ENCODE measurements around the gene ZNF865. TPM values are rescaled to one million over a fixed set of nuclear protein-coding genes. Genes with fewer than 3 reads are reported as not detected.

Gene ZNF865
- total RNA-seq, 1 donor from 2014 or later: 20.3 TPM

DNA sequence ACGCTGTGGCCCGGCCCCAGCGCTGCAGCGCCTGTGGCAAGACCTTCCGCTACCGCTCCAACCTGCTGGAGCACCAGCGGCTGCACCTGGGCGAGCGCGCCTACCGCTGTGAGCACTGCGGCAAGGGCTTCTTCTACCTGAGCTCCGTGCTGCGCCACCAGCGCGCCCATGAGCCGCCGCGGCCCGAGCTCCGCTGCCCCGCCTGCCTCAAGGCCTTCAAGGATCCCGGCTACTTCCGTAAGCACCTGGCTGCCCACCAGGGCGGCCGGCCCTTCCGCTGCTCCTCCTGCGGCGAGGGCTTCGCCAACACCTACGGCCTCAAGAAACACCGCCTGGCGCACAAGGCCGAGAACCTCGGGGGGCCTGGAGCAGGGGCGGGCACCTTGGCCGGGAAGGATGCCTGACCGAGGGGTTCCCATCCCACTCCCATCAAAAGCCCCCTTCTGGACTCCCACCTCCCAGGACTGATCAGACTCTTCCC is 11.0 kb downstream of the ZNF865 start:
- no peak for DNase-seq (ENCODE audit: low read depth, low spot score)
- Mint-ChIP-seq H3K4me1 (peaks cover 4% of the 10 kb centered on the region), H3K36me3 (ENCODE audit: low read depth) (peaks cover 16% of the 10 kb centered on the region)

DNA sequence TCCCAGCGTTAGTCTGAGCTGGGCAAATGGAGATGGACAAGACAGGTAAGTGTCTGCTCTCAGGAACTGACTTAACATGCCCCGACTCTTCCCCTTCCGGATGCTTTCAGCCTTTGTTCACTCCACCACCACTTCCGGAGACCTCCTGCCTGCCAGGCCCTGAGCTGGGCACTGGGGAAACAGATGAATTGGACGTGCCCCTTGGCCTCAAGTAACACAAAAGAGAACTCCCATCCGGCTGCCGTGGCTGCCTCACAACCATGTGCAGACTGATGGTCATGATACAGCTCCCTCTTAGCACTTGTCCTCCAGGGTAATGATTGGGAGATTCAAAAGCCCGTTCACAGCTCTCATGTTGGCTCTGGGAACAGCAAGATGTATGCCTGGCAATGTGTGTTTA is 12.0 kb downstream of the ZNF865 start:
- no peaks in the 10 kb centered on the region for H3K9me3 Mint-ChIP-seq
- H3K4me3 Mint-ChIP-seq: peak overlapping the region; percentile 38
- peaks cover 4% of the 10 kb centered on the region for H3K4me1 Mint-ChIP-seq
- DNase-seq (ENCODE audit: low read depth, low spot score): no peak
- peaks cover 16% of the 10 kb centered on the region for H3K36me3 Mint-ChIP-seq (ENCODE audit: low read depth)
- TF ChIP-seq, protein P1, sequence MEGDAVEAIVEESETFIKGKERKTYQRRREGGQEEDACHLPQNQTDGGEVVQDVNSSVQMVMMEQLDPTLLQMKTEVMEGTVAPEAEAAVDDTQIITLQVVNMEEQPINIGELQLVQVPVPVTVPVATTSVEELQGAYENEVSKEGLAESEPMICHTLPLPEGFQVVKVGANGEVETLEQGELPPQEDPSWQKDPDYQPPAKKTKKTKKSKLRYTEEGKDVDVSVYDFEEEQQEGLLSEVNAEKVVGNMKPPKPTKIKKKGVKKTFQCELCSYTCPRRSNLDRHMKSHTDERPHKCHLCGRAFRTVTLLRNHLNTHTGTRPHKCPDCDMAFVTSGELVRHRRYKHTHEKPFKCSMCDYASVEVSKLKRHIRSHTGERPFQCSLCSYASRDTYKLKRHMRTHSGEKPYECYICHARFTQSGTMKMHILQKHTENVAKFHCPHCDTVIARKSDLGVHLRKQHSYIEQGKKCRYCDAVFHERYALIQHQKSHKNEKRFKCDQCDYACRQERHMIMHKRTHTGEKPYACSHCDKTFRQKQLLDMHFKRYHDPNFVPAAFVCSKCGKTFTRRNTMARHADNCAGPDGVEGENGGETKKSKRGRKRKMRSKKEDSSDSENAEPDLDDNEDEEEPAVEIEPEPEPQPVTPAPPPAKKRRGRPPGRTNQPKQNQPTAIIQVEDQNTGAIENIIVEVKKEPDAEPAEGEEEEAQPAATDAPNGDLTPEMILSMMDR (conservative IDR thresholded peaks at IDR 0.05): no peak
- no peaks in the 10 kb centered on the region for H3K27me3 Mint-ChIP-seq (ENCODE audit: low read depth)
- H3K27ac Mint-ChIP-seq (ENCODE audit: unreplicated experiment): no peak overlapping the region

More for the DNA sequence above, 11.0 kb downstream of the ZNF865 start:
- Mint-ChIP-seq H3K4me3 (no peak overlapping the region), H3K27me3 (ENCODE audit: low read depth) (no peaks in the 10 kb centered on the region), H3K9me3 (no peaks in the 10 kb centered on the region), H3K27ac (ENCODE audit: unreplicated experiment) (no peak overlapping the region)
- TF ChIP-seq, protein P1 (conservative IDR thresholded peaks at IDR 0.05): no peak

DNA sequence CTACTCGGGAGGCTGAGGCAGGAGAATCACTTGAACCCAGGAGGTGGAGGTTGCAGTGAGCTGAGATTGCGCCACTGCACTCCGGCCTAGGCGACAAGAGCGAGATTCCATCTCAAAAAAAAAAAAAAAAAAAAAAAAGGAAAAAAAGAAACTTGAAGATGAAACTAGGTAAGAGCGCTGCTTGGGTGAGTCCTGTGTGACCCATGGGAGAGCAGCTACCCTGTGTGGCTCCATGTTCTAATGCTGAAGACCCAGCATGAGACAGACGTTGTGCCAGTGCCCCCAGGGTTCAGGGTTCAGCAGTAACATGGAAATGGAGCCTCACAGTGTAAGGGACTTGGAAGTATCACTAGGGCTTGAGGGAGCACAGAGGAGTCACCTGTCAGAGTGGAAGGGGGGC is 13.0 kb downstream of the ZNF865 start:
- H3K4me3 Mint-ChIP-seq: no peak overlapping the region
- H3K4me1 Mint-ChIP-seq: peaks cover 8% of the 10 kb centered on the region
- DNase-seq (ENCODE audit: low read depth, low spot score): no peak

DNA sequence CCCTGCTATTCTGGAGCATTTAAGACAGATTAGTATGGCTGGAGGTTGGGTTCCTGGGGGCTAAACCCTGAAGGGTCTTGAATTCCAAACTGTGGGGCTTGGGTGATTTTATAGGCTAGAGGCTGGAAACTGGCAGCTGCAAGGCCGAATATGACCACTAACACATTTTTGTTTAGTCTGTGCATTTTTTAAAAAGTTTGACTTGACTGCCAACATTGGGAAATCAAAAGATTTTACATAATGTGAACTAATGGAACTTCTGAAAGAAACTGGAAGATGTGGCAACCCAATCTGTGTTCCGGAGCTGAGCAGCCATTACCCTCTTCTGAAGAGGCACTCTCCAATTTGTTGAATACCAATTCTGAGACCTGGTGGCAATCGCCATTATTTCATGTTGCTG is 13.8 kb downstream of the ZNF865 start:
- TF ChIP-seq, protein P1 (conservative IDR thresholded peaks at IDR 0.05): no peak
- Mint-ChIP-seq H3K27me3 (ENCODE audit: low read depth) (peaks cover 5% of the 10 kb centered on the region), H3K4me1 (peaks cover 16% of the 10 kb centered on the region), H3K4me3 (peak overlapping the region; percentile 13), H3K27ac (ENCODE audit: unreplicated experiment) (no peak overlapping the region), H3K9me3 (peaks cover 3% of the 10 kb centered on the region), H3K36me3 (ENCODE audit: low read depth) (peaks cover 18% of the 10 kb centered on the region)
- no peak for DNase-seq (ENCODE audit: low read depth, low spot score)

More for the DNA sequence above, 13.0 kb downstream of the ZNF865 start:
- H3K27ac Mint-ChIP-seq (ENCODE audit: unreplicated experiment): peak overlapping the region; percentile 4
- no peaks in the 10 kb centered on the region for H3K27me3 Mint-ChIP-seq (ENCODE audit: low read depth)
- no peaks in the 10 kb centered on the region for H3K9me3 Mint-ChIP-seq
- TF ChIP-seq, protein P1 (conservative IDR thresholded peaks at IDR 0.05): no peak
- H3K36me3 Mint-ChIP-seq (ENCODE audit: low read depth): peaks cover 13% of the 10 kb centered on the region

DNA sequence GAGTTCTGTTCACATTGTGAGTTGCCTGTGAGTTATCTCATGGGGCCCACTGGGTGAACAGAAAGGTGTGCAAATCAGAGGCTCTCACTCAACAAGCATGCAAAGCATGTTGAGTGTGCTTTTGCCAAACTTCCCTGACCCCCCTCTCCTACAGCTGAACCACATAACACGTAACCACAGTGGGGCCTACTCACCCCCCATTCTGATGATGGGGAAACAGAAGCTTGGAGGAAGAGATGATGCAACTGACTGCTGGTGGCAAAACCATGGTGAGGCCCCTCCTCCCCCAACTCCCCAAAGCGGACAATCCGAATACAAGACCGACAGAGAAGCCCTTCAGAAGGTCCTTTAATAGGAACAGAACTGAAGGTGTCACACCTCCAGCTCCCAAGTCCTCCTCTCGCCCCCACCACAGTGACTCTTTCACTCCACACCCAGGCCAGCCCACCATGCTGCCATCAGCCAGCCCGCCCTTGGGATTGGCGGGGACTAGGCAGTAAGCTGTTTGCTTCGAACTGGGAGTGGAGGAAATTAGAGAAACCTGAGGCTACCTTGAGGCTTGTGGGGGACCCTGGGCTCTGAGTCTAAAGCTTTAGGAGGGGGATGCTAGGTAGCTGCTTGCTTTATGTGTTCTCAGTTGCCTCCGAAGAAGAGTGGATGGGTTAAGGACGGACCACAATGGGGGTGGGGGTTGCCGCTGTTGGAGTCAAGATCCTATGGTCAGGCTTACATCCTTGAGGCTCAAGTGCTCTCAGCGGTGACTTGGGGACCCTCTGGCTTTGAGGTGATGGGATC is 15.2 kb downstream of the ZNF865 start:
- TF ChIP-seq, protein P1 (conservative IDR thresholded peaks at IDR 0.05): no peak
- H3K9me3 Mint-ChIP-seq: peaks cover 3% of the 10 kb centered on the region
- H3K4me3 Mint-ChIP-seq: peak overlapping the region; percentile 39
- peaks cover 18% of the 10 kb centered on the region for H3K36me3 Mint-ChIP-seq (ENCODE audit: low read depth)
- H3K27me3 Mint-ChIP-seq (ENCODE audit: low read depth): peaks cover 5% of the 10 kb centered on the region
- no peak overlapping the region for H3K27ac Mint-ChIP-seq (ENCODE audit: unreplicated experiment)
- no peak for DNase-seq (ENCODE audit: low read depth, low spot score)
- peaks cover 24% of the 10 kb centered on the region for H3K4me1 Mint-ChIP-seq
